Thyroid gland (tissue), 4 donors: ENCODE data around the gene WDR93.

Experiments
- CTCF ChIP-seq, 6 experiments: fragments of 200-600 bp in 3 of 6; fragments of 450-650 bp in 3 of 6; sonication (generic) in 3 of 6; IDR thresholded peaks; one replicate each; pipeline ENCODE4 v1.5.1; 2016 to 2019; ENCODE audit warnings: antibody characterized with exemption in 6 of 6, mild to moderate bottlenecking in 2 of 6, inconsistent platforms in 1 of 6, moderate library complexity in 1 of 6
- POLR2A ChIP-seq, 2 donors: fragments of 450-650 bp; IDR thresholded peaks; one replicate each; pipeline ENCODE4 v1.6.1; 2017; ENCODE audit warnings: antibody characterized with exemption in 2 of 2, mild to moderate bottlenecking in 2 of 2, moderate library complexity in 1 of 2

DNA sequence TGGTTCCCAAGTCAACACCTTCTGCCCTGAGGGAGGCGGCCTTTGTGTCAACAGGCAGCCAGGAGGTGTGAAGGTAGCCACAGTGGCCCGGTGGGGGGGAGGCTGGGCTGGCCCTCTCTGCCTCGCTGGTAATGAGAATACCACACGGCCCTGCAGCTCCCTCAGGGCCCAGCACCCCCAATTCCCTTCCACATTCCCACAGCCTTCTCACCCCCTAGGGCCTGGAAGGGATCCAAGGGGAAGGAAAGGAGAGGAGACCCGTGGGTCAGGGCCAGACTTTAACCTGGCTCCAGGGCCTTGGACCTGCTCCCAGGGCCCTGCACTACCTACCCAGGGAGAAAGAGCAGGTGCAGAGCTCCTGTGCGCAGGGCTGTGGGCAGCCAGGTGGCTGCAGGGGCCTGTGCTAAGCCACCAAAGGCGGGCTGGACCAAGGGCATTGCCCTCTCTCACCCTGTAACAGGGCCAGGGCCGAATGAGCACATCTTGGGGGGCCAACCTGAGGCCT lies 76.9 kb downstream of the WDR93 start:
- no peak for TF ChIP-seq CTCF (IDR thresholded peaks at IDR 0.05)
- no peak for TF ChIP-seq POLR2A (IDR thresholded peaks at IDR 0.05)
